HEK293 (cell line): Measurements from ENCODE around the gene TTC24.

Experiments
- CTCF ChIA-PET: fragments of 350-600 bp; formaldehyde crosslinking; extraction: SDS; loops from one replicate; lab custom pipeline; 2021; ENCODE audit warnings: antibody characterized with exemption; lab: Yijun Ruan, JAX
- POLR2A ChIA-PET: fragments of 300-600 bp; formaldehyde crosslinking; extraction: SDS; loops from one replicate; lab custom pipeline; 2020; ENCODE audit warnings: antibody characterized with exemption, inconsistent platforms; lab: Yijun Ruan, JAX
- H3K27ac ChIP-seq: fragments of 200-500 bp; sonication (Bioruptor generic); 2 replicates; pipeline ENCODE4 v1.5.1; 2014; ENCODE audit warnings: low read depth, low read length, control low read depth, inconsistent platforms; ENCODE audit errors: extremely low read depth
- H3K36me3 ChIP-seq, 2 experiments: fragments of 200-500 bp in 1 of 2; sonication (Bioruptor generic) in 1 of 2; 1 replicate in 1 of 2; 2 replicates in 1 of 2; pipeline ENCODE4 v1.5.1; 2014 to 2017; ENCODE audit warnings: inconsistent platforms in 2 of 2, low read length in 2 of 2; ENCODE audit not compliant: control insufficient read depth in 2 of 2, insufficient read depth in 1 of 2
- H3K4me1 ChIP-seq: fragments of 200-500 bp; sonication (Bioruptor generic); 2 replicates; pipeline ENCODE4 v1.5.1; 2014; ENCODE audit warnings: mild to moderate bottlenecking, low read length, inconsistent platforms; ENCODE audit not compliant: control insufficient read depth, insufficient read depth
- H3K4me3 ChIP-seq: 2 replicates; pipeline ENCODE4 v1.5.1; 2011; ENCODE audit warnings: low read depth, mild to moderate bottlenecking, control low read depth, low read length, moderate library complexity
- H3K9me3 ChIP-seq: fragments of 200-500 bp; sonication (Bioruptor generic); 2 replicates; pipeline ENCODE4 v1.5.1; 2014; ENCODE audit warnings: low read depth, low read length, inconsistent platforms; ENCODE audit not compliant: control insufficient read depth, insufficient read depth
- KLF7 ChIP-seq: fragments of 450-650 bp; formaldehyde crosslinking; IDR thresholded peaks from 2 replicates; pipeline ENCODE4 v1.5.1; 2016; ENCODE audit warnings: missing biosample characterization, missing genetic modification characterization, borderline replicate concordance
- KLF8 ChIP-seq: fragments of 450-650 bp; formaldehyde crosslinking; IDR thresholded peaks from 2 replicates; pipeline ENCODE4 v1.5.1; 2016; ENCODE audit warnings: missing biosample characterization, missing genetic modification characterization
- SP3 ChIP-seq: fragments of 450-650 bp; formaldehyde crosslinking; IDR thresholded peaks from 2 replicates; pipeline ENCODE4 v1.5.1; 2016; ENCODE audit warnings: missing biosample characterization, missing genetic modification characterization
- ZIC2 ChIP-seq: fragments of 450-650 bp; formaldehyde crosslinking; IDR thresholded peaks from 2 replicates; pipeline ENCODE4 v1.5.1; 2016; ENCODE audit warnings: missing biosample characterization, missing genetic modification characterization
- ZNF174 ChIP-seq: fragments of 450-650 bp; formaldehyde crosslinking; IDR thresholded peaks from 2 replicates; pipeline ENCODE4 v1.5.0; 2017; ENCODE audit warnings: missing biosample characterization, mild to moderate bottlenecking, missing genetic modification characterization
- ZNF239 ChIP-seq: fragments of 450-650 bp; formaldehyde crosslinking; IDR thresholded peaks from 2 replicates; pipeline ENCODE4 v1.5.1; 2016; ENCODE audit warnings: missing biosample characterization, missing genetic modification characterization
- ZNF274 ChIP-seq, 2 experiments: fragments of 200-500 bp in 1 of 2; fragments of 450-650 bp in 1 of 2; sonication (Bioruptor generic) in 1 of 2; formaldehyde crosslinking in 1 of 2; IDR thresholded peaks; 2 replicates each; pipeline versions ENCODE4 v1.5.1 to v1.6.1; 2014 to 2016; ENCODE audit warnings: borderline replicate concordance in 1 of 2, inconsistent platforms in 1 of 2, low read length in 1 of 2, missing biosample characterization in 1 of 2, missing genetic modification characterization in 1 of 2
- ZNF302 ChIP-seq: fragments of 450-650 bp; formaldehyde crosslinking; IDR thresholded peaks from 2 replicates; pipeline ENCODE4 v1.5.1; 2016; ENCODE audit warnings: missing biosample characterization, missing genetic modification characterization, low read depth
- ZNF596 ChIP-seq: fragments of 450-650 bp; IDR thresholded peaks from 2 replicates; pipeline ENCODE4 v1.5.0; 2018; ENCODE audit warnings: missing biosample characterization, mild to moderate bottlenecking, missing genetic modification characterization, moderate library complexity
- ZNF626 ChIP-seq: fragments of 450-650 bp; sonication (Bioruptor Pico); formaldehyde crosslinking; IDR thresholded peaks from 2 replicates; pipeline ENCODE4 v1.5.1; 2018; ENCODE audit warnings: missing biosample characterization, missing genetic modification characterization, inconsistent platforms
- ZNF776 ChIP-seq: fragments of 450-650 bp; formaldehyde crosslinking; IDR thresholded peaks from 2 replicates; pipeline ENCODE4 v1.5.0; 2017; ENCODE audit warnings: missing biosample characterization, missing genetic modification characterization, borderline replicate concordance
- TF ChIP-seq, protein P1 (sequence below): fragments of 450-650 bp; formaldehyde crosslinking; IDR thresholded peaks from 2 replicates; pipeline ENCODE4 v1.5.1; 2016; ENCODE audit warnings: missing biosample characterization, missing genetic modification characterization, borderline replicate concordance
- TF ChIP-seq, protein P2 (sequence below): fragments of 450-650 bp; formaldehyde crosslinking; IDR thresholded peaks from 2 replicates; pipeline ENCODE4 v1.5.1; 2016; ENCODE audit warnings: missing biosample characterization, missing genetic modification characterization, borderline replicate concordance
- TF ChIP-seq, protein P3 (sequence below): fragments of 450-650 bp; formaldehyde crosslinking; IDR thresholded peaks from 2 replicates; pipeline ENCODE4 v1.5.1; 2016; ENCODE audit warnings: missing biosample characterization, missing genetic modification characterization

Gene TTC24

DNA sequence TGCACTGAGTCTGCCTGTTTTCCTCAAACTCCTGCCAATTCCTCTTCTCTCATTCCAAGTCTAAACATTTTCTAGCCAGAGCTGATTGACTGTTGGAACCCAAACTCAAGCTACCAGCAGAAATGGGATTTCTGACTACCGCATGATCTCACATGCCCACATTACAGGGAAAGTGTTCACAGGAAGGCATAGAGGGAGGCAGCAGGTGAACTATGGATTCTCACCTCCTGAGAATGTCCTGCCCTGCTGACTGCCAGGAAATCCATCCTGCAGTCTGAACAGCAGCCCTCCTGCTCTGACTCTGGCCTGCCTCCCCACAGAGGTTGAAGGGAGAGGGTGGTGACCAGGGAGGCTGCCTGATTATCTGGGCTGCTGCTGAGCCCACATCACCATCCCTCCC is 29.7 kb upstream of the TTC24 start:
- no peak overlapping the region for H3K27ac ChIP-seq
- peaks cover 19 to 92% of the 10 kb centered on the region in 2 experiments for H3K36me3 ChIP-seq
- no peaks in the 10 kb centered on the region for H3K9me3 ChIP-seq
- no peaks in the 10 kb centered on the region for H3K4me1 ChIP-seq
- H3K4me3 ChIP-seq, result no peak overlapping the region
- peak; percentile 29; the same call in 1 of the 2 replicates for TF ChIP-seq ZIC2
- TF ChIP-seq ZNF626, result no peak
- POLR2A ChIA-PET, result interaction anchor here (0.5 to 0.6 kb wide), 2 partner anchors 41 to 90 kb away, joined by 4 read pairs; no protein-coding TSS in a partner anchor
- CTCF ChIA-PET, result interaction anchor here (0.6 kb wide), 1 partner anchor 41 kb away, joined by 4 read pairs; no protein-coding TSS in a partner anchor

DNA sequence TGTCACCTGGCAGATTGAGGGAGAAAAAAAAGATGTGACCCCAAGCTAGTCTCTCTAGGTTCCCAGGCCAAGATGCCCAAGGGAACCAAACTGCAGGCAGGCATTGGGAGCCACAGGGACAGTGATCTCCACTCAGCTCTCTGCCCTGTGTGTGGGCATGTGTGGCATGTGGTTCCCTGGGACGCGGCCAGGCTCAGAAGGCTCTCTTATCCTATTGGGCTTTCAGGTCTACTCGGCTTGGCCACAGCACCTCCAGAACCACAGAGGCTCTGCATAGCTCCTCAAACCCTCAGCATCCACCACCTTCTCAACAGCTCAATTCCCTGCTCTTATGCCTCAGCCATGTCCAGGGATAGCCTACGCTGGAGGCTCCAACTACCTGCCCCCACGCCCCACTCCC is 29.2 kb upstream of the TTC24 start:
- no peaks in the 10 kb centered on the region for H3K4me1 ChIP-seq
- ChIA-PET POLR2A (interaction anchor here (0.5 to 0.6 kb wide), 2 partner anchors 42 to 91 kb away, joined by 4 read pairs; no protein-coding TSS in a partner anchor), CTCF (interaction anchor here (0.6 kb wide), 1 partner anchor 41 kb away, joined by 4 read pairs; no protein-coding TSS in a partner anchor)
- H3K4me3 ChIP-seq, result no peak overlapping the region
- TF ChIP-seq SP3 (no peak), KLF7 (tag by site-specific recombination) (no peak), ZNF302 (tag by site-specific recombination) (no peak), ZNF274 (IDR thresholded peaks at IDR 0.05; ENCODE audit: low read length) (no peak), ZNF274 (tag by site-specific recombination; IDR thresholded peaks at IDR 0.05; ENCODE audit: borderline replicate concordance) (no peak)
- TF ChIP-seq, protein P1, sequence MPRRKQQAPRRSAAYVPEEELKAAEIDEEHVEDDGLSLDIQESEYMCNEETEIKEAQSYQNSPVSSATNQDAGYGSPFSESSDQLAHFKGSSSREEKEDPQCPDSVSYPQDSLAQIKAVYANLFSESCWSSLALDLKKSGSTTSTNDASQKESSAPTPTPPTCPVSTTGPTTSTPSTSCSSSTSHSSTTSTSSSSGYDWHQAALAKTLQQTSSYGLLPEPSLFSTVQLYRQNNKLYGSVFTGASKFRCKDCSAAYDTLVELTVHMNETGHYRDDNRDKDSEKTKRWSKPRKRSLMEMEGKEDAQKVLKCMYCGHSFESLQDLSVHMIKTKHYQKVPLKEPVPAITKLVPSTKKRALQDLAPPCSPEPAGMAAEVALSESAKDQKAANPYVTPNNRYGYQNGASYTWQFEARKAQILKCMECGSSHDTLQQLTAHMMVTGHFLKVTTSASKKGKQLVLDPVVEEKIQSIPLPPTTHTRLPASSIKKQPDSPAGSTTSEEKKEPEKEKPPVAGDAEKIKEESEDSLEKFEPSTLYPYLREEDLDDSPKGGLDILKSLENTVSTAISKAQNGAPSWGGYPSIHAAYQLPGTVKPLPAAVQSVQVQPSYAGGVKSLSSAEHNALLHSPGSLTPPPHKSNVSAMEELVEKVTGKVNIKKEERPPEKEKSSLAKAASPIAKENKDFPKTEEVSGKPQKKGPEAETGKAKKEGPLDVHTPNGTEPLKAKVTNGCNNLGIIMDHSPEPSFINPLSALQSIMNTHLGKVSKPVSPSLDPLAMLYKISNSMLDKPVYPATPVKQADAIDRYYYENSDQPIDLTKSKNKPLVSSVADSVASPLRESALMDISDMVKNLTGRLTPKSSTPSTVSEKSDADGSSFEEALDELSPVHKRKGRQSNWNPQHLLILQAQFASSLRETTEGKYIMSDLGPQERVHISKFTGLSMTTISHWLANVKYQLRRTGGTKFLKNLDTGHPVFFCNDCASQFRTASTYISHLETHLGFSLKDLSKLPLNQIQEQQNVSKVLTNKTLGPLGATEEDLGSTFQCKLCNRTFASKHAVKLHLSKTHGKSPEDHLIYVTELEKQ (tag by site-specific recombination), result no peak
- H3K36me3 ChIP-seq, result peaks cover 22 to 92% of the 10 kb centered on the region in 2 experiments
- H3K27ac ChIP-seq, result no peak overlapping the region
- H3K9me3 ChIP-seq, result no peaks in the 10 kb centered on the region

DNA sequence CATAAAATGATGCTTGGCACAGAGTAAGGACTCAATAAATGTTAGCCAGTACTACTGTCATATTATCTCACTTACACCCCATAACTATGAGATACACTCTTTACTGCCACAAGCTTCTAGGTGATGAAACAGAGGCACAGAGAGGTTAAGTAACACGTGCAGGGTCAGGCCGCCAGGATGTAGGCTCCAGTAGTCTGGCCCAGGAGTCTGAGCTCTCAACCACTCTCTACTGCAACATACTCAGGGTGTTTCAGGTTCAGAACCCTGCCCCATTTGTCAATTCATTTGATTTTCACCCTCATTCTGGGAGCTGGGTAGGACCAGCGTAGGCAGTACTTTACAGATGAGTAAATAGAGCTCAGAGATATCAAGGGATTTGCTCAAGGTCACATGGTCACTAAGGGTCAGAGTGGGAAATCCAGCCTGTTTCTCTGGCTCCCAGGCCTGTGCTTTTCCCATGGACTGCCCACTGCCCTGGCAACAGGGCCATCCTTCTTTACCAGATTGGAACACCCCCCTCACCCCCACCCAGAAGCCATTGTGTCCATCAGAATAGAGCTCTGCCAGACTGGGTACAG is 28.4 kb upstream of the TTC24 start:
- no peak overlapping the region for H3K27ac ChIP-seq
- no peak overlapping the region for H3K4me3 ChIP-seq
- peaks cover 22 to 92% of the 10 kb centered on the region in 2 experiments for H3K36me3 ChIP-seq
- TF ChIP-seq, protein P2, sequence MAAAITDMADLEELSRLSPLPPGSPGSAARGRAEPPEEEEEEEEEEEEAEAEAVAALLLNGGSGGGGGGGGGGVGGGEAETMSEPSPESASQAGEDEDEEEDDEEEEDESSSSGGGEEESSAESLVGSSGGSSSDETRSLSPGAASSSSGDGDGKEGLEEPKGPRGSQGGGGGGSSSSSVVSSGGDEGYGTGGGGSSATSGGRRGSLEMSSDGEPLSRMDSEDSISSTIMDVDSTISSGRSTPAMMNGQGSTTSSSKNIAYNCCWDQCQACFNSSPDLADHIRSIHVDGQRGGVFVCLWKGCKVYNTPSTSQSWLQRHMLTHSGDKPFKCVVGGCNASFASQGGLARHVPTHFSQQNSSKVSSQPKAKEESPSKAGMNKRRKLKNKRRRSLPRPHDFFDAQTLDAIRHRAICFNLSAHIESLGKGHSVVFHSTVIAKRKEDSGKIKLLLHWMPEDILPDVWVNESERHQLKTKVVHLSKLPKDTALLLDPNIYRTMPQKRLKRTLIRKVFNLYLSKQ (tag by site-specific recombination), result no peak
- TF ChIP-seq ZNF776 (tag by site-specific recombination), result no peak
- no peak for TF ChIP-seq ZNF239 (tag by site-specific recombination)
- no peak for TF ChIP-seq ZIC2
- TF ChIP-seq, all 188 proteins: peak for 0
- Histone ChIP-seq H3K9me3 (no peaks in the 10 kb centered on the region), H3K4me1 (no peaks in the 10 kb centered on the region)
- ChIA-PET POLR2A (no interaction called here), CTCF (interaction anchor here (0.7 kb wide), 1 partner anchor 166 kb away, joined by 3 read pairs; no protein-coding TSS in a partner anchor)

DNA sequence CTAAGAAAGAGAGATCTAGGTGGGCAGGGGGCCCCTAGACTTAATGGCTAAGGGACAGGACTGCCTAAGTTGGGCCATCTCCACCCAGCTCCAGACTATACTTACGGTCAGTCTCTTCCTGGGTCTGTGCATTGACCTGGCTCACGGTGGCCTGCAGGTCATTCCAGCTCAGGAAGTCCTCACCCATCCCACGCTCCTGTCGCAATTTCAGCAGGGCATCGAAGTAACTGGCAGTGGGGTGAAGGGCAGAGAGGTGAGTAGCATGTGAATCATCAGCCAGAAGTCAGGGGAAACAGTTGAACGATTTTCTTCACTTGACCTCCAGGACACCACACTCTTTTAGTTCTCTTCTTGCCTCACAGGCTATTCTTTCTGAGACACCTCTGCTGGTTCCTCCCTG is 27.7 kb upstream of the TTC24 start:
- Histone ChIP-seq H3K4me1 (no peaks in the 10 kb centered on the region), H3K4me3 (no peak overlapping the region), H3K27ac (no peak overlapping the region), H3K36me3 (peaks cover 22 to 92% of the 10 kb centered on the region in 2 experiments), H3K9me3 (no peaks in the 10 kb centered on the region)
- POLR2A ChIA-PET, result no interaction called here
- CTCF ChIA-PET, result no interaction called here
- TF ChIP-seq KLF8 (tag by site-specific recombination) (no peak), ZNF596 (tag by site-specific recombination) (no peak), ZNF174 (tag by site-specific recombination) (no peak)
- TF ChIP-seq, protein P3, sequence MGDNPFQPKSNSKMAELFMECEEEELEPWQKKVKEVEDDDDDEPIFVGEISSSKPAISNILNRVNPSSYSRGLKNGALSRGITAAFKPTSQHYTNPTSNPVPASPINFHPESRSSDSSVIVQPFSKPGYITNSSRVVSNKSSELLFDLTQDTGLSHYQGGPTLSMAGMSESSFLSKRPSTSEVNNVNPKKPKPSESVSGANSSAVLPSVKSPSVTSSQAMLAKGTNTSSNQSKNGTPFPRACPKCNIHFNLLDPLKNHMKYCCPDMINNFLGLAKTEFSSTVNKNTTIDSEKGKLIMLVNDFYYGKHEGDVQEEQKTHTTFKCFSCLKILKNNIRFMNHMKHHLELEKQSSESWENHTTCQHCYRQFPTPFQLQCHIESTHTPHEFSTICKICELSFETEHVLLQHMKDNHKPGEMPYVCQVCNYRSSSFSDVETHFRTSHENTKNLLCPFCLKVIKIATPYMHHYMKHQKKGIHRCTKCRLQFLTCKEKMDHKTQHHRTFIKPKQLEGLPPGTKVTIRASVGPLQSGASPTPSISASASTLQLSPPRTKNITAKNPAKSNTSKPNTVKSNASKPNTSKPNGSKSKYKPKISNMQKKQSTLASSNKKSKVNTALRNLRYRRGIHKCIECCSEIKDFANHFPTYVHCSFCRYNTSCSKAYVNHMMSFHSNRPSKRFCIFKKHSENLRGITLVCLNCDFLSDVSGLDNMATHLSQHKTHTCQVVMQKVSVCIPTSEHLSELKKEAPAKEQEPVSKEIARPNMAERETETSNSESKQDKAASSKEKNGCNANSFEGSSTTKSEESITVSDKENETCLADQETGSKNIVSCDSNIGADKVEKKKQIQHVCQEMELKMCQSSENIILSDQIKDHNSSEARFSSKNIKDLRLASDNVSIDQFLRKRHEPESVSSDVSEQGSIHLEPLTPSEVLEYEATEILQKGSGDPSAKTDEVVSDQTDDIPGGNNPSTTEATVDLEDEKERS (tag by site-specific recombination), result no peak
